CD4-positive, alpha-beta T cell treated with Interleukin-6 at 100 ng/mL for 8 hours (primary cell): ENCODE measurements around the gene ADARB1.

Experiments
- DNase-seq: peaks from one replicate; pipeline ENCODE4 v3.0.0-alpha.2; 2020; ENCODE audit warnings: mixed read lengths, low spot score

ADARB1 gene

DNA sequence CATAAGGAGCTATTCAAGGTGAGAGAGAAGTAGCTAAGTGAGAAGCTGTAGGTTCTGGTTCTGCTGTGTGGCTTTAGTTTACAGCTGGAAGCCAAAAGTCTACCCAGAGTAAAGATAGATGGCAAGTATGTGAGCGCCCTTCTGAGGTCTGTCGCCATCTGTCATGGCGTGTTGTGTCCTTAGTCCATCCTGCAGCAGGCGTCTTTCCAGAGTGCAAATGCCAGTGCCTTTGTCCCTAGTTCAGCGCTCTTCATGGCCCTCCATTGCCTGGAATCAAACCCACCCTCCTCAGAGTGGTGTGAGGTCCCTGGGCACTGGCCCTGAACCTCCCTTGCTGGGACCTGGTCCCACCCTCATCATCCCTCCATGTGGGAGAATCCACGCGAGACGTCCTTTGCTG is 96.6 kb downstream of the ADARB1 start:
- no peak for DNase-seq

- DNase-seq, result no peak
These were observed 98.0 kb downstream of the ADARB1 start for GRCh38 chr21:45172420-45172819.

DNA sequence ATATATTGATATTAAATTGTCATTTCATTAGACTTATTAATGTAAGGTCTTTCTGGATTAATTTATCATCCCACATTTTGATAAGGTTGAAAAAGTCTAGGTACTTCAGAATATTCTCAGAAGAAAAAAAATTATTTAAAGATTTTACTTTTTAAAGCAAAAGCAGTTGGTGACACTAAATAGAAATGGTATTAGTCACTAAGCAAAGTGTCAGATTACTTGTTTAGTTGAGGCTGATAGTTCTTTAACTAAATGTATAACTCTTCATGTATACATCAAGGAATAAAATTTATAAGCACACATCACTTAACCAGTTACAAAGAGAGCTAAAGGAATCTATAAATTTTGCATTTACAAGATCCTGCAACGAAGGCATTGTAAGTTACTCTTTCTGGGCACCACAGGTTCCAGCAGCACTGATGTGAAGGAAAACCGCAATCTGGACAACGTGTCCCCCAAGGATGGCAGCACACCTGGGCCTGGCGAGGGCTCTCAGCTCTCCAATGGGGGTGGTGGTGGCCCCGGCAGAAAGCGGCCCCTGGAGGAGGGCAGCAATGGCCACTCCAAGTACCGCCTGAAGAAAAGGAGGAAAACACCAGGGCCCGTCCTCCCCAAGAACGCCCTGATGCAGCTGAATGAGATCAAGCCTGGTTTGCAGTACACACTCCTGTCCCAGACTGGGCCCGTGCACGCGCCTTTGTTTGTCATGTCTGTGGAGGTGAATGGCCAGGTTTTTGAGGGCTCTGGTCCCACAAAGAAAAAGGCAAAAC is 101.1 kb downstream of the ADARB1 start:
- no peak for DNase-seq

DNA sequence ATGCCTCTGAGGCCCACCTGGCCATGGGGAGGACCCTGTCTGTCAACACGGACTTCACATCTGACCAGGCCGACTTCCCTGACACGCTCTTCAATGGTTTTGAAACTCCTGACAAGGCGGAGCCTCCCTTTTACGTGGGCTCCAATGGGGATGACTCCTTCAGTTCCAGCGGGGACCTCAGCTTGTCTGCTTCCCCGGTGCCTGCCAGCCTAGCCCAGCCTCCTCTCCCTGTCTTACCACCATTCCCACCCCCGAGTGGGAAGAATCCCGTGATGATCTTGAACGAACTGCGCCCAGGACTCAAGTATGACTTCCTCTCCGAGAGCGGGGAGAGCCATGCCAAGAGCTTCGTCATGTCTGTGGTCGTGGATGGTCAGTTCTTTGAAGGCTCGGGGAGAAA is 101.8 kb downstream of the ADARB1 start:
- no peak for DNase-seq

DNA sequence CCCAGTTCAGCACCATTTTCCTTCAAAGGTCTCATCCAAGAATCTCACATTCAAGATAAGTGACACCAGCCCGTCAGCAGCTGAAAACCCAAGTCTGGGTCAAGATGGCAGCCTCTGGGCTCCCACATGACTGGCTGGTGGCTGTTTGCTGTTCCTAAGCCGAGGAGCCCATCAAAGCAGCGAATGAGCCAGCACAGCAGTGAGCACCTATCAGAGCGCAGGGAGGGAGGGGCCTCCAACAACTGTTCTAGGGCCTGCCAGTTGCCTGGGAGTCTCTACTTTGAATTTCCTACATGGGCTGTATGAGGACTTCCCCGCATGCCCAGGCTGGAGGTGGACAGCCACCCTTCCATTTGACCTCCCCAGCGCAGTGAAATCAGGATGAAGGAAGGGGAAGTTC is 102.7 kb downstream of the ADARB1 start:
- DNase-seq, result no peak

- no peak for DNase-seq
These were observed 103.8 kb downstream of the ADARB1 start for GRCh38 chr21:45178070-45178608.

GRCh38 chr21:45178971-45179370 is 104.6 kb downstream of the ADARB1 start:
- DNase-seq, result no peak

DNA sequence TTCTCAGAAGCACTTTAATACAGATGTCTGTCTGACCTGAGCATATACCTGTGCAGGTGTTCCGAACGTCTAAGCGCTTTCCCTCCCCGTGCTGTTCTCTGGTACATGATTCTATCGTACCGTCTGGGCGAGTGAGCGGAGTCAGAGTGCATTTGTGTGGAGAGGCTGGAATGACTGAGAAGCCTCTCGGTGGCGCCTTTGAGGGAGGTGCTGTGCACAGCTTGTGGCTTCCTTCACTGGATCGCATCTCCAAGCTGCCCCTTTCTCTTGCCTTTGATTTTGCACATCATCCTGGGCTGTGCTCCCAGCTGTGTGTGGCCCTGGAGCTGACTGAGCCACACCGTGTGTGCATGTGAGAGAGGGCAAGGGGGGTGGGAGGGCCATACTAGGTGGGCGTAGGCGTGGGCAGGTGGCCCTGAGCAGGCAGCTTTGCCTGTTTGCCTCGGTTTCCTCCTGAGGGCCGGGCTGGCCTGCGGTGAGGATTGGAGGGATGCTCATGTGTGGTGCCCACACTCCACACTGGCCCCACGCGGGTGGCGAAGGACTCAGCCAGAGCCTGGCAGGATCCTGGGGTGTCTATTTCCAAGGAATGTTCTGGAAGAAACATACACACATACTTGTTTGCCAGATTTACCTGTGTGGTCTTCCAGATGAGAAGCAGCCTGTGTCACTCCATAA is 105.3 kb downstream of the ADARB1 start:
- DNase-seq, result no peak

GRCh38 chr21:45180246-45180599 is 105.8 kb downstream of the ADARB1 start:
- DNase-seq, result no peak

DNA sequence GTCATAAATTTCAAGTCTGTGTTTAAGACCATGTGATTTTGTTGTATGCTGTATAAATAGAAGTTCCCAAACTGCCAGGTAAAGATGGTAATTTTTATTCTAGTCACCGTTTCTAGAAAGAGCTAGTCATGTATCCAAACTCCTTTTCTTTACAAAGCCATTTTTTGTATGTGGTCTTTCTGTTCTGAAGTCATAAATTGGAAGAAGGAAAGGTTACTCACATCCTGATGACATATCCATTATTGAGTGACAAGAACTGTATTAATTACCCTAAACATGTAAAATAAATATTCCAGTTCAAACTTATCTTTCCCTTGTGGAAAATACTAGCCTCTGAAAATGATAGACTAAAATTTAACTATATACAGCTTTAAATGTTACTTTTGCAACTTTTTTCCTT is 108.6 kb downstream of the ADARB1 start:
- no peak for DNase-seq

DNA sequence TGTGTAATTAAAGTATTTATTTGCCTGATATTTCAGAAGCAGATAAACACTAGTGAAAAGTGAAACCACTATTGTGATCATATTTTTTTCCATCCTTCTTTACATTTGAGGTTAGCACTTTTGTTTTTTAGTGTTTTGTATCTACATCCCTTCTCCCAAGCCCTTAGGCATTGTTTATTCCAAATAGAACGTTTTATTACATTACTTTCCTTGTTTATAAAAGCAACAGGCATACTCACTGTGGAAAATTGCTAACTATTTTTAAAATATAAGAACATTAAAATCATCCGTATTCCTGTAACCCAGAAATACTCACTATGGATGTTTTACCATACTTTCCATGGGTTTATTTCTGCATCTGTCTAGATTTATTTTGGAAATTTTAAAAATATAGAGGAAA is 109.5 kb downstream of the ADARB1 start:
- no peak for DNase-seq

GRCh38 chr21:45184869-45185268 is 110.5 kb downstream of the ADARB1 start:
- no peak for DNase-seq

GRCh38 chr21:45186709-45187108 is 112.3 kb downstream of the ADARB1 start:
- DNase-seq, result no peak

GRCh38 chr21:45187646-45188045 is 113.3 kb downstream of the ADARB1 start:
- no peak for DNase-seq

DNA sequence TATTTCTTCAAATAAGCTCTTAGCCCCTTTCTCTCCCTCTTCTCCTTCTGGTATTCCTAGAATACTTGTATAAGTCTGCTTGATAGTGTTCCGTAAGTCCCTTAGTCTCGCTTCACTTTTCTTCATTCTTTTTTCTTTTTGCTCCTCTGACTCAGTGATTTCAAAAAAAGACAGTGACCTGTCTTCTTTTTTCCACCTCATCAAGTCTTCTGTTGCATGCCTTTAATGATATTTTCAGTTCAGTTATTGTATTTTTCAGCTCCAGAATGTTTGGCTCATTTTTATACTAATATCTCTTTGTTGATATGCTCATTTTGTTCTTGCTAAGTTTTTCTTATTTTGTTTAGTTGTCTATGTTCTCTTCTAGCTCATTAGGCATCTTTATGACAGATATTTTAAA is 115.6 kb downstream of the ADARB1 start:
- no peak for DNase-seq

GRCh38 chr21:45192332-45192731 is 118.0 kb downstream of the ADARB1 start:
- no peak for DNase-seq

DNA sequence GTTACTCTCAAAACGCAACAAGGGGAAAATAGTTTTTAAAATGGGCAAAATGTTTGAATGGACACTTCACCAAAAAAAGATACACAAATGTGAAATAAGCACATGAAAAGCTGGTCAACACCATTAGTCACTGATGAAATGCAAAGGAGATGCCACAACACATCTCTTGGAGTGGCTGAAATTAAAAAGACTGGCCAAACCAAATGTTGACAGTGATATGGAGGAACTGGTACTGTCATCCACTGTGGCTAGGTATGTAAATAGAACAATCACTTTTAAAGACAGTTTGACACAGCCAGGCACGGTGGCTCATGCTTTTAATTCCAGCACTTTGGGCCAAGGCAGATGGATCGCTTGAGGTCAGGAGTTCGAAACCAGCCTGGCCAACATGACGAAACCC is 122.2 kb downstream of the ADARB1 start:
- DNase-seq, result no peak

DNA sequence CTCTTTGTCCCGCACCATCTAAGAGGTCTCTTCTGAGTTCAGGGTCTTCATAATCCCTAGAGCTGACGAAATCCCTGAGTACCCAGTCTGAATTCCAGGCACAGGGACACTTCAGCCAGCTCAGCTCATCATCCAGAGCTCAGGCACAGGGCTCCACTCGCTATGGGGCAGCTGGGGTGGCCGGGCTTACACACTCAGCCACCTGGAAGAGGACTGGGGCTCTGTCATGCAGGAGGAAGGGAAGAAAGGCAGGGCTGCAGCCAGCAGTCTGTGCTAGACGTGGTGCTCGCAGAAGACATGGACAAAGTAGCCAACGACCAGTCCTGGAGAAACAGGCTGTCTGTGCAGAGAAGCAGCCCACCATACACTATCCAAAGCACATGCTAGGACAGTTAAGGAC is 124.8 kb downstream of the ADARB1 start:
- no peak for DNase-seq

DNA sequence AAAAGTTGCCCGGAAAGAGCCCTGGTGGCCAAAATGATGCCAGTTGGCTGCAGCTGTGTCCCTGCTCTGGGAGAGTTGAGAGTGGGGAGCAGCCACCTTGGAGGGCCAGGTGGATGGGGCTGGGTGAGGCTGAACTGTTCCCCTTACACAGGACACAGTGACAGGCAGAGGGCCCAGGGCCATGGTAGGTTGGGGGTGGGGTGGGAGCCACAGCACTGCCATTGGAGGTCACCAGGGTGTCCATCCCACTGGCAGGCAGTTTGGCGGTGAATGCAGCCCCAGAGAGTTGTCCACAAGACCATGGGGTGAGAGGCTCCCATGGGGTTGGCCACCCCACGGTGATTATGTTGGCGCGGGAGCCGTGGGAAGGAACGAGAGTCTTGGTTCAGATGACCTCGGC is 125.7 kb downstream of the ADARB1 start:
- no peak for DNase-seq

GRCh38 chr21:45200581-45201296 is 126.4 kb downstream of the ADARB1 start:
- DNase-seq, result no peak

DNA sequence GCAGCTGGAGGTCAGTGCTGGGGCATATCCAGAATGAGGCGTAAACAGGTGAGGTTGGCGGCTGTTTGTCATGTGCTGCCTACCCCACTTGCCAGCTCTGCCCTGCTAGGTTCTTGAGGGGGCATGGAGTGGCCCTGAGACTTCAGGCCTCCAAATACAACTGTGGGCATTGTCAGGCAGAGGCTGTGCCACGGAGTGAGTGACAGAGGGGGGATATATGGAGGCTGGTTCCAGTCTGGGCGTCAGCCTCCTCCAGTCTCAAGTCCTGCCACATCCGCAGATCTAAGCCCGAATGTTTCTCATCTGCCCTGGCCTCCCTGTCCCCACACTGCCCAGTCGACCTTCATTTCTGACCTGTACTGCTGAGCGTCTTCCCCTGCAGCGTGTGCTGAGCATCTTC is 128.0 kb downstream of the ADARB1 start:
- DNase-seq, result no peak

GRCh38 chr21:45202889-45203288 is 128.5 kb downstream of the ADARB1 start:
- DNase-seq, result no peak

DNA sequence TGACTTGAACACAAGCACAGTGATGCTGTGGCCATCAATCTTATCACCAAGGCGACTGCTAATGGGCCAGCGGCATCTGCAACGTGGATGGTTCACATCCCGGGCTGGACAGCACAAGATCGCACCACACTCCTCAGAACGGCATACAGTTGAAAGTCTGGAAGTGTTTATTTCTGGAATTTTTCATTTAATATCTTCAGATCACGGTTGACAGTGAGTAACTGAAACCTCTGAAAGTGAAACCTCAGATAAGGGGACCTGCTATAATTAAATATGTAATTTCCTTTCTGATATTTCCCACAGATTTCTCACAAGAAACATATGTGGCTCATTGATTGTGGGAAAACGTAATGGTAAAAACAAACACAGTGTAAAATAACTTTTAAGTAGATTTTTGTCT is 129.6 kb downstream of the ADARB1 start:
- no peak for DNase-seq
